NCI-H2029 (cell line): Measurements from ENCODE around the gene ADAM15.
A peak's percentile ranks its signal among the peaks of the same experiment; 100 is the strongest.

ENCODE experiments used
- DNase-seq: peaks from one replicate; lab custom pipeline; 2025; lab: John Stamatoyannopoulos, UW

The ADAM15 gene

GRCh38 chr1:155086856-155087535 lies 35.9 kb downstream of the ADAM15 start:
- no peak for DNase-seq

DNA sequence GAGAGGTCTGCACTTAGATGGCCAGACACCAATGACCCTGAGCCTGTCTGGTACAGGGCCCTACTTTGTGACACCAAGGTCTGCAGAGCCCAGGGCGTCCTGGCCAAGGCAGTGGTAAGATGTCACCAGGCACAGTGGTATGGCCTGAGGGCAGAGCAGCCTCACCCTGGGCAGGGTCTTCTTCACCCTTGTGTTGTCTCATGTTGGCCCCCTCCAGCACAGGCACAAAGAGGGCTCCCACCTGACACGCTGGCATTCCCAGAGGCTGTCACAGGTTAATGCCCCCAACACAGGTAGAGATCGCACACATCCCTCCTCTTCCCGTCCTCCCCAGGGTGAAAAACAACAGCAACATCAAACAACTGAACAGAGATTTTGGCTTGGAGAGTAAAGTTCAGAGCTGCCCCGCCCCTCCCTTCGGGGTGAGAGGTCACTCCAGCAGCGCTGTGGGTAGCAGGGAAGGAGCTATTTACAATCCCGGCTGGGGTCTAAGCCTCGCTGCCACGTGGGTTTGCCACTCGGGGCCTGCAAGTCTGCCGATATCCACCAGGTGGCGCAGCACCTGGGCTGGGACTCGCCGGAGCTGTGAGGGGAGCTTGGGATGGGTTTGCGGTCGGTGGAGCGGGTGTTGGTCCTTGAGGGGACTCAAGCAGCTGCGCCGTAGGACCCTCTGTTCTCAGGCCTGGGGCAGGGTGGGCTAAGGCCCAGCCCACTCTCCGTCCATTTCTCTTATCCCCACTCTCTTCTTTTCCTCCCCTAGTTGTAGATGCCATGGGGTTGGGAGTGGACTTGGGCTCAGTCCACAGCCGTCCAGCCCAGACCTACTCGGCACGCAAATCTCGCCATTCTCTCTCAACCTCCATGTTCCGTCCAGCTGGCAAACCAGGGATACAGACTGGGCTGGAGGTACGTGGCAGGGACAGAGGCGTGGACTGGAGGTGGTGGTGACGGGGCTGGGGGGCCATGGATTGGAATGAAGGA lies 40.2 kb downstream of the ADAM15 start:
- DNase-seq = peak; percentile 33

GRCh38 chr1:155092131-155092530 lies 41.0 kb downstream of the ADAM15 start:
- DNase-seq = no peak

- DNase-seq = no peak
Measured at GRCh38 chr1:155092641-155093040, 41.5 kb downstream of the ADAM15 start.

GRCh38 chr1:155093911-155094621 lies 43.0 kb downstream of the ADAM15 start:
- no peak for DNase-seq

- DNase-seq = no peak
Measured at GRCh38 chr1:155094622-155094948, 43.5 kb downstream of the ADAM15 start.

GRCh38 chr1:155099331-155099730 lies 48.2 kb downstream of the ADAM15 start:
- DNase-seq = no peak

GRCh38 chr1:155103325-155103724 lies 52.2 kb downstream of the ADAM15 start:
- no peak for DNase-seq

- no peak for DNase-seq
Measured at GRCh38 chr1:155104605-155105534, 53.8 kb downstream of the ADAM15 start.

DNA sequence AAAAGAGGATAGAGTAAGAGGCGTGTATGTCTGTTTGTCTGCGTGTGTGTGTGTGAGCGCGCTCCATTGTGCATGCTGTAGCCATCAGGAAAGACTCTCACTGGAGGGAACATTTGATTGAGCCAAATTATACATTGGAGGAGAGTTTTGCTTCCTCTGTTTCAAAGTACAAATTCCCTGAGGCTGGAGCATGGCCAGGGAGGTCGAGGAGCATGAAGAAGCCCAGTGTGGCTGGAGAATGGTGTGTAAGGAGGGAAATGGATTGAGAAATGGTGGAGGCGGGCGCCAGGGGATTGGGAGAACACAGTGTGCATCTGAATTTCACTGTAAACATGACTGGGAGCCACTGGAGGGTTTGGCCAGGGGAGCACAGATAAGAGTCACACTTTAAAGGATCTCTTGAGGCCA lies 54.5 kb downstream of the ADAM15 start:
- DNase-seq = no peak

DNA sequence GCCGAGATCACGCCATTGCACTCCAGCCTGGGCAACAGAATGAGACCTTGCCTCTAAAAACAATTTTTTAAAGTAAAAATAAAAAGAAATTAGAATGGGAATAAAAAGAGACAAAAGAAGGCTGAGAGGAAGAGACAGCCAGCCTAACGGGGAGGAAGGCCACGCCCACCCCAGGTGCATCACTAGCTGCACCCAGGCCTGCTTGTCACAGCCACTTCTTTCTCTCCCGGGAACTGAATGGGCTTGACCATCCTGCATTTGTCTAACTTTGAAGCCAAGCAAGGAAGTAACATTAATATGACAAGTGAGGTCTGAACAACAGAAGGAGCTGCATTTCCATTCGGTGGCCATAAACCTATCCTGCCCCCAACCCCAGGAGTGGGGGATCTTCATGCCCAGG lies 55.7 kb downstream of the ADAM15 start:
- no peak for DNase-seq

DNA sequence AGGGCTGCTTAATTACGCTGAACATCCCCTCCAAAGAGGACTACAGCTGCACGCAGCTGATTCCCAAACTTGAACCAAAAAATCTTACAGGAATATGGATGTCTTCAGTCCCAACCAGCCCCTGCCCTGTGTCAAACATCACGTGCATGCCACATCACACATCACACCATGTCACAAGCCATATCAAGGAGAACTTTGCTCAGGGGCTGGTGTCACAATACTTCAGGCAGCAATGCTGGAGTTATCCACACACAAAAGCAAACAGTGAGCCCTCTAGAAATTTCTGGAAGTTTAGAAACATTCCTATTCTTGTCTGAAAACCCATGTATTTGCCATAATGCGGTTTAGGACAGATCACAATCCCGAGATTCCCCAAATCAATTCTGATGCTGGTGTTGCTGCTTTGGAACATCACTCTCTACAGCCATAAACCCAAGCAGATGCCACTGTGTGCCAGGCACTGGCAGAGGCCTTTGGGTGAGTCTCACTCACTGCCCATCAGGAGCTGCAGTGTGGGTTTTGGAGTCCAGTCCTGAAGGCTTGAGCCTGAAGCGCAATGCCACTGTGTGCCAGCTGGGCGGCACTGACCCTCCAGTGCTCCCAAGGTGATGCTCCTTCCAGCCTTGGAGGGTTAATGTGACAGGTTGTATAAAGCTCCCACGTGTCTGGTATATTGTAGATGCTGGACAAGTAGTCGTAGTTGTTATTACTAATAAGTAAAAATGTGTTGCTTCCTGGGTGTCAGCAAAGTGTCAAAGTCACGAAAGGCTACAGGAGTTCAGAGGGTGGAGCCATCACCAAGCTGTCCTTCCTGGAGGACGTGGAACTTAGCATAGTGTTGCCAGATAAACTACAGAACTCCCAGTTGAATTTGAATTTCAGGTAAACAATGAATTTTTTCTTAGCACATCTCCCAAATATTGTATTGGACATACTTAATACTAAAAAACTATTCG lies 56.5 kb downstream of the ADAM15 start:
- DNase-seq = no peak

- DNase-seq = no peak
Measured at GRCh38 chr1:155108296-155108695, 57.2 kb downstream of the ADAM15 start.

DNA sequence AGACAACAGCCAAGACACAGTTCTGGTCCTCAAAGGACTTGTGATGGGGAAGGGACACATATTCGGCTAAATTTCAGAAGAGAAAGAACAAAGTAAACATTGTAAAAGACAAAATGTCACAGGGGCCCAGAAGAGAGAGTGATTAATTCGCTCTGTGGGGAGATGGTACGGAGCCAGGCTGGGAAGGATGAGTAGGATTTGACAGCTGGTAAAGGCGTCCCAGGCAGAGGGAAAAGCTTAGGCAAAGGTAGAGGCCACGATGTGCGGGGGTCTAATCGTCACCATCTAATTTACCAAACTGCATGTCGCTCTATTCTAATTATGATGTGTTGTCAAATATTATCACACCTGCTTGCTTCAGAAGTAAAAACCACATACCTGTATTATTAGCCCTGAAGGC lies 59.3 kb downstream of the ADAM15 start:
- no peak for DNase-seq

DNA sequence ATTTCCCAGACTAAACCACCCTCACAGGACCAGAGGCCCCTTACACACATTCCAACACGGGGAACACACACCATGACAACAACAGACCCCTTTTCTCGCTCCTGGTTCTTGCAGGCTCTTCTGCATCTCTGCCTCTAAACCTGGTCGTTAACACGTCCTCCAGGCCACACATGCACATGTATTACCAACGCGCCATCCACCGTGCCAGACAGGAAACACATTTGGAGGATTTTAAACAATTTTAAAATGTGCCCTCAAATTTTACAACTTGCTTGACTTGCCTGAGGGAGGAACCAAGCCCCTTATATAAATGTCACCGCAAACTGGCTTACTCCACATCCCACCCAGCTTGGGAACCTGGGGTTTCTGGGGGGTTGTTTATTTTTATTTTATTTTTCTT lies 59.7 kb downstream of the ADAM15 start:
- no peak for DNase-seq
